ENCODE data around the gene MAP3K9. TPM values are rescaled to one million over a fixed set of nuclear protein-coding genes. Genes with fewer than 3 reads are reported as not detected.

The MAP3K9 gene
- total RNA-seq, 1 donor from 2014 or later, result 13.0 TPM

GRCh38 chr14:70811578-70811977 is 2.3 kb upstream of the MAP3K9 start:
- no peak for FAIRE-seq
- Histone ChIP-seq H3K9ac (ENCODE audit: low read length) (no peak overlapping the region), H3K27ac (ENCODE audit: low read depth, low read length) (no peak overlapping the region), H3K36me3 (ENCODE audit: insufficient read depth, low read length) (no peaks in the 10 kb centered on the region), H3K4me2 (ENCODE audit: low read length) (no peak overlapping the region), H2AFZ (ENCODE audit: low read depth, low read length) (no peak overlapping the region), H3K9me3 (ENCODE audit: insufficient read depth, low read depth, low read length) (no peaks in the 10 kb centered on the region), H3K27me3 (ENCODE audit: insufficient read depth, low read length) (peaks cover 10% of the 10 kb centered on the region), H3K4me3 (ENCODE audit: insufficient read depth, low read depth, low read length) (no peak overlapping the region), H3K79me2 (ENCODE audit: insufficient read depth, low read length) (no peaks in the 10 kb centered on the region), H4K20me1 (ENCODE audit: insufficient read depth, low read length) (peaks cover 7% of the 10 kb centered on the region), H3K4me1 (ENCODE audit: insufficient read depth, low read length) (peaks cover 10% of the 10 kb centered on the region)
- Mint-ChIP-seq H3K27ac (ENCODE audit: unreplicated experiment) (no peak overlapping the region), H3K4me3 (ENCODE audit: unreplicated experiment) (no peak overlapping the region), H3K36me3 (ENCODE audit: low read depth, unreplicated experiment) (peaks cover 3% of the 10 kb centered on the region), H3K4me1 (ENCODE audit: low read depth, unreplicated experiment) (peaks cover 9% of the 10 kb centered on the region), H3K27me3 (ENCODE audit: low read depth, unreplicated experiment) (no peaks in the 10 kb centered on the region), H3K9me3 (ENCODE audit: unreplicated experiment) (no peaks in the 10 kb centered on the region)
- TF ChIP-seq EZH2 (IDR thresholded peaks at IDR 0.05; ENCODE audit: insufficient read depth, low read length), result no peak
- DNase-seq (ENCODE audit: low read depth), result no peak

GRCh38 chr14:70811050-70811449 is 1.7 kb upstream of the MAP3K9 start:
- H3K4me3 ChIP-seq (ENCODE audit: insufficient read depth, low read depth, low read length), result no peak overlapping the region

GRCh38 chr14:70810621-70811020 is 1.3 kb upstream of the MAP3K9 start:
- no peak overlapping the region for H3K4me3 Mint-ChIP-seq (ENCODE audit: unreplicated experiment)

More at GRCh38 chr14:70811050-70811449, 1.7 kb upstream of the MAP3K9 start:
- H3K4me1 ChIP-seq (ENCODE audit: insufficient read depth, low read length), result peaks cover 10% of the 10 kb centered on the region
- H3K79me2 ChIP-seq (ENCODE audit: insufficient read depth, low read length), result no peaks in the 10 kb centered on the region
- no peaks in the 10 kb centered on the region for H3K36me3 ChIP-seq (ENCODE audit: insufficient read depth, low read length)
- FAIRE-seq (no peak), DNase-seq (ENCODE audit: low read depth) (no peak)
- no peak overlapping the region for H2AFZ ChIP-seq (ENCODE audit: low read depth, low read length)
- Mint-ChIP-seq H3K4me3 (ENCODE audit: unreplicated experiment) (no peak overlapping the region), H3K27me3 (ENCODE audit: low read depth, unreplicated experiment) (no peaks in the 10 kb centered on the region), H3K9me3 (ENCODE audit: unreplicated experiment) (no peaks in the 10 kb centered on the region), H3K4me1 (ENCODE audit: low read depth, unreplicated experiment) (peaks cover 9% of the 10 kb centered on the region), H3K36me3 (ENCODE audit: low read depth, unreplicated experiment) (peaks cover 3% of the 10 kb centered on the region), H3K27ac (ENCODE audit: unreplicated experiment) (no peak overlapping the region)
- no peak overlapping the region for H3K4me2 ChIP-seq (ENCODE audit: low read length)
- H3K9me3 ChIP-seq (ENCODE audit: insufficient read depth, low read depth, low read length), result no peaks in the 10 kb centered on the region
- H3K27me3 ChIP-seq (ENCODE audit: insufficient read depth, low read length), result peaks cover 11% of the 10 kb centered on the region
- no peak overlapping the region for H3K9ac ChIP-seq (ENCODE audit: low read length)
- peaks cover 8% of the 10 kb centered on the region for H4K20me1 ChIP-seq (ENCODE audit: insufficient read depth, low read length)
- H3K27ac ChIP-seq (ENCODE audit: low read depth, low read length), result no peak overlapping the region
- no peak for TF ChIP-seq EZH2 (IDR thresholded peaks at IDR 0.05; ENCODE audit: insufficient read depth, low read length)
- no peak for TF ChIP-seq CTCF (IDR thresholded peaks at IDR 0.05; ENCODE audit: insufficient read depth, low read depth, low read length)

More at GRCh38 chr14:70810621-70811020, 1.3 kb upstream of the MAP3K9 start:
- Histone ChIP-seq H3K9ac (ENCODE audit: low read length) (no peak overlapping the region), H3K4me1 (ENCODE audit: insufficient read depth, low read length) (peaks cover 10% of the 10 kb centered on the region), H3K79me2 (ENCODE audit: insufficient read depth, low read length) (no peaks in the 10 kb centered on the region), H3K36me3 (ENCODE audit: insufficient read depth, low read length) (no peaks in the 10 kb centered on the region), H3K27me3 (ENCODE audit: insufficient read depth, low read length) (peaks cover 11% of the 10 kb centered on the region), H3K27ac (ENCODE audit: low read depth, low read length) (no peak overlapping the region), H3K4me3 (ENCODE audit: insufficient read depth, low read depth, low read length) (peak overlapping the region; percentile 64), H4K20me1 (ENCODE audit: insufficient read depth, low read length) (peaks cover 8% of the 10 kb centered on the region), H3K9me3 (ENCODE audit: insufficient read depth, low read depth, low read length) (no peaks in the 10 kb centered on the region), H3K4me2 (ENCODE audit: low read length) (peak overlapping the region; percentile 94), H2AFZ (ENCODE audit: low read depth, low read length) (peak overlapping the region; percentile 76)
- H3K27me3 Mint-ChIP-seq (ENCODE audit: low read depth, unreplicated experiment), result no peaks in the 10 kb centered on the region
- H3K9me3 Mint-ChIP-seq (ENCODE audit: unreplicated experiment), result no peaks in the 10 kb centered on the region
- H3K36me3 Mint-ChIP-seq (ENCODE audit: low read depth, unreplicated experiment), result peaks cover 3% of the 10 kb centered on the region
- DNase-seq (ENCODE audit: low read depth) (no peak), FAIRE-seq (no peak)
- no peak overlapping the region for H3K27ac Mint-ChIP-seq (ENCODE audit: unreplicated experiment)
- H3K4me1 Mint-ChIP-seq (ENCODE audit: low read depth, unreplicated experiment), result peaks cover 9% of the 10 kb centered on the region
- TF ChIP-seq EZH2 (IDR thresholded peaks at IDR 0.05; ENCODE audit: insufficient read depth, low read length) (no peak), CTCF (IDR thresholded peaks at IDR 0.05; ENCODE audit: insufficient read depth, low read depth, low read length) (no peak)
